ENCODE results near the gene RORC.

The RORC gene

DNA sequence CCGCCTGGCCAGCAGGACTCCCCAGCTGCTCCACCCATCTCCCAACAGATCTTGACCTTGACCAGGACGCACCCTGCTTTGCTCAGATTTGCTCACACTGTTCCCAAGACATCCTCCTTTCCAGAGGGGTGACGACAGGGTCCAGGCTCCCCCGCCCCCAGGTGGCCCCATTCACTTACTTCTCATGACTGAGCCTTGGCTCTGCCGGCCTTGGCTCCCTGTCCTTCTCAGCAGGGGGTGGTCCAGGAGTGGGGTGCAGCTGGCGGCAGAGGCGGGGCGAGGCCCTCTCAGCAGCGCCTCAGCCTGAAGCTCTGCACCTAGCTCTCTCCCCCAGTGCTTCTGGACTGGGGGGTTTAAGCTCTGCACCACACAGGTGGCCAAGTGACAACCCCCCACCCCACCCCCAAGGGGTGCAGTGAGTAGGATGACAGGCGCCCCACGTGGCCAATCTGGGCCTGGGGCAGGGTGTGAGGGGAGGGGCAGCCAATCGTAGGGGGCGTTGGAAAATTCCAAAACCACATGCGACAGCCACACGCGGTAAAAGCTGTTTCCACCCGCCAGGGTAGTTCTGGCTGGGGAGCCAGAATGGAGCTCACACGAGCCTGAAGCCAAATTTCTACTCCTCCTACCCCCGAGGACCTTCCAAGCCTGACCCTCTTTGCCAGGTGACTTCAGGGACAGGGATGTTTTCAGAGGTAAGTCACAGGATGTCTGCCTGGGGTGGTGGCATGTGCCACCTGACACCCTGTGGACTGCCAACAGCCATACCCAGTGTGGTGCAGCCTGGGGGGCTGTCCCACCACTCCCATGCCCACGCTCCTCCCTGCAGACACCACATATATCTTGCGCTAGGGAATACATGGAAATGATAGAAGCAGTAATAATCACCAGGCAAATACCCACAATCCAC, 5.6 kb downstream of the RORC start:
- no peak for DNase-seq (ENCODE audit: low spot score)

DNA sequence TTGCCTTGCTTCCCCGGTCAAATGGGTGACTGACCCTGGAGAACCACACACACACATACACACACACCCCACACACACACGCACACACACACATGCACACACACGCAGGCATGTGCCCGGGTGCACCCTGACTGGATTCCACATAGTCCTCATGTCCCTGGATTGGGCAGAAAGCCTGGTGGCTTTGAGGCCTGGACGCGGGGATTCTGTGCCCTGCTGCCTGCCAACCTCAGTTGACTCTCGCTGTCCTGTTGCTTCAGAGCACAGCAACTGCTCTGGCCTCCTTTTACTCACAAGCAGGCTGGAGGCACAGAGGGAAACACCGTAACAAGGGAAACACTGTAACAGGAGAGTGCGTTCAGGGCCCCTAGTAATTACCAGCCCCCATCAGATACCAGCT, 6.4 kb downstream of the RORC start:
- DNase-seq (ENCODE audit: low spot score) = no peak

DNA sequence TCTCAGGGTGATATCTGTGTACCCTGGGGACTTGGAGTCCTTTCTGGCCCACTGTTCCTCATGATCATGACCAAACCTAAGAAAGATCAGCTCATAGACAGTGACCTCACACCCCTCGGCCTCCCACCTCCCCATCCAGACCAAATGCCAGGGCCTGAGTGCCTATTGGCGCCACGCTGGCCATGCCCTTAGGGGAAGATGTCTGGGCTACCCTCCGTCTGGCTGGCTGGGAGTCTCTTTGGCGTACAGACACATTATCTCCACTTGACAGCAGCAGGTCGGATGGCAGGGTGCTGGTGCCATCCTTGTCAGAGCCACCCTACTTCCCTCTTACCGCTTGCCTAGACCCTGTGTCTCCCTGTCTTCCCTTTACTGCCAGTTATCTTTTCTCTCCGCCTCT, 8.4 kb downstream of the RORC start:
- DNase-seq (ENCODE audit: low spot score) = no peak

DNA sequence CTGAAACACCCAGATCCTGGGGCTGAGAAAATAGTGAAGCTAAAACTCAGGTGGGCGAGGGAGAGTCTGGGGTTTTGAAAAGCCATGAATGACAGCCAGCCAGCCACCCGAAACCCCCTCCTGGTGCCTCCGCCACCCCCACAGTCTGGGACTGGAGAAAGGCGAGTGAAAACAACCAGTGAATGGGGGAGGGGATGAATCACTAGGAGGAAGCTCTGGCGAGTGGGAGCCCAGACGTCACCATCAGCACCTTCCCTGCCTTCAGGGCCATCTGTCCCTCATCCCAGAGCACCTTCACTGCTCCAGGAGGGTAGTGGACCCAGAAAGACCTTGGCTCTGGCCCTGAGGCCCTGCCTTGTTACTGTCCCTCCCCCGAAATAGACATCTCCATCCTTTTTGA, 9.2 kb downstream of the RORC start:
- no peak for DNase-seq (ENCODE audit: low spot score)

DNA sequence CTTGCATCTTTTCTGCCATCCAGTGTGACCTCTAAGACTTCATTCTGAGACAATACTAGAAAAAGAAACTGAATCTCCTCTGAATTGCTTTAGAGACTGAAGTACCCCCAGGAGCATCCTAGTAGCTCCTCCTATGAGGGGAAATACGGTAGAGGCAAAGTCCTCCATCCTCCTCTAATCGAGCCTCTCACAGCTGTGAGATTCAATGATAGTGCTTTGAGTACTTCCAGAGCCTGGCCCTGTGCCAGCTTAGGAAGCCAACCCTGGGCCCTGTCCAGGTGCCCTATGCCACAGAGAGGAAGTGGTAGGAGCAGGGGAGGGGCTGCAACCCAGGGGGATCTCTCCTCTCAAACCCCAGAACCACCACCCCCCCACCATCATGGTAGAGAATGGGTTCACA, 10.7 kb downstream of the RORC start:
- no peak for DNase-seq (ENCODE audit: low spot score)

DNA sequence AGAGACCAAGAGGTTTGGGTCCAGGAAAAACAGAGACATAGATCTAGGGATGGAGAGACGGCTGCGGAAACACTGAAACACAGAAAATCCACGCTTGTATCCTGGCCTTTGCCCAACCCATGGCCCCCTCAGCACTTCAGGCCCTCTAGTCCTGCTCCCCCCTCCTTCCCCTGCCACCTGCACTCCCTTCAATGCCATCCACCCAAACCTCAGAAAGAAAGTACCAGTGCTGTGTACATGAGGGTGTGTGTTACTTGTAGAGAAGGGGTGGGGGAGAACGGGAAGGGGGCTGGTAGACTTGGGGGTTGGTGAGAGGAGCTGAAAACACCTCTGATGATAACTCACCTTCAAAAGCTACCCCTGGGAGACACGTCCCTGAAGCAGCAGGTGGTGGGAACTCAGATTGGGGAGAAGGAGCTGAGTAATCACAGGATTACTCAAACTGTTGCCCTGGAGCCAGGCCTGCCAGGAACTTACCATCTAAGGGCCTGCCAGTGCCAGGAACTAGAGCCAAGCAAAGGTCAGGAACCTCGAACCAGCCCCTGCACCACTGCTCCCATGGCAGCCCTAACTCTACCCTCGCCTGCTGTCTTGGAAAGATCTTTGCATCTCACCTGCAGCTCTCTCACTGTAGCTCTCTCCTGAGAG, 11.5 kb downstream of the RORC start:
- DNase-seq (ENCODE audit: low spot score) = no peak

DNA sequence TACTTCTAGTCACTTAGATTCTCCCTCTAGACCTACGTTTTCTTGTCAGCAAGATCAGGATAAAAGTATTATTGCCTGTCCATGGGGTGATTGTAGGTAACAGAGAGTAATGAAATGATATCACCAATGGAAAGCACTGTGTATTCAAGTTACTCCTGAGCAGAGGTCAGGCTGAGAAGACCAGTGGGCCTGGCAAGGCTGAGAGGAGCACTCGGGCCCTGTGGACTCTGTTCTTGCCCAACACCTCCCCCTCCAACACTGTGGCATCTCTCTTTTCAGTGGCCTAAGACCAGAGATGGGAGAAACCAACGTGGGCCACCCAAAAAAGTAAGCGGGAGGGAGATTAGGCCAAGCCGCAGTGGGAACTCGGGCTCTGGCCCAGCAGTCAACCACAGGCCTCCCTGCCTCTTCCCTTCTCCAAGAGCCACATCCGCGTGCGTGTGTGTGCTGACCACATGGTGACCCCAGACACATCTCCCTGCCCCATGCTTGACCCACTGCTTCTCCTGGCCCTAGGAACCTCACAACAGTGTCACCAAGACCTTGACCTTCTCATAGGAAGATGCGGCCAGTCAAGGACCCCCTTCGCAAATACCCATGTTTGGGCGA, 12.3 kb downstream of the RORC start:
- no peak for DNase-seq (ENCODE audit: low spot score)

DNA sequence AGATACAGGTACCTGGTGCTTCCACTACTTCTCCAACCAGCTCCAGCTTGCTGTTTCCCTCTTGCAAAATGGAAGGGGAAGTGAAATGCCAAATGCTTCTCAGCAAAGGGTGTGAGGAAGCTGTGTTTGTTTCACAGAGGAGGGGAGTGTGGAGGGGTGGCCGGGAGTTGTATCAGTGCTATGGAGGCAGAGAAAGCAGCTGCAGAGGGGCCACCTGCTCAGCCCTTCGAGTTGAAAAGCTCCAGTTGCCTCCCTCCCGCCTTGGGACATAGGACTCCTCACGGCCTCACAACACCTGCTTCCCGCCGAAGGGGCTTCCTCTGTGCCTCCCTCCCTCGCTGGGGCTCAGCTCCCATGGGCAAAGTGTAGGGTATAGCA, 14.3 kb downstream of the RORC start:
- no peak for DNase-seq (ENCODE audit: low spot score)

DNA sequence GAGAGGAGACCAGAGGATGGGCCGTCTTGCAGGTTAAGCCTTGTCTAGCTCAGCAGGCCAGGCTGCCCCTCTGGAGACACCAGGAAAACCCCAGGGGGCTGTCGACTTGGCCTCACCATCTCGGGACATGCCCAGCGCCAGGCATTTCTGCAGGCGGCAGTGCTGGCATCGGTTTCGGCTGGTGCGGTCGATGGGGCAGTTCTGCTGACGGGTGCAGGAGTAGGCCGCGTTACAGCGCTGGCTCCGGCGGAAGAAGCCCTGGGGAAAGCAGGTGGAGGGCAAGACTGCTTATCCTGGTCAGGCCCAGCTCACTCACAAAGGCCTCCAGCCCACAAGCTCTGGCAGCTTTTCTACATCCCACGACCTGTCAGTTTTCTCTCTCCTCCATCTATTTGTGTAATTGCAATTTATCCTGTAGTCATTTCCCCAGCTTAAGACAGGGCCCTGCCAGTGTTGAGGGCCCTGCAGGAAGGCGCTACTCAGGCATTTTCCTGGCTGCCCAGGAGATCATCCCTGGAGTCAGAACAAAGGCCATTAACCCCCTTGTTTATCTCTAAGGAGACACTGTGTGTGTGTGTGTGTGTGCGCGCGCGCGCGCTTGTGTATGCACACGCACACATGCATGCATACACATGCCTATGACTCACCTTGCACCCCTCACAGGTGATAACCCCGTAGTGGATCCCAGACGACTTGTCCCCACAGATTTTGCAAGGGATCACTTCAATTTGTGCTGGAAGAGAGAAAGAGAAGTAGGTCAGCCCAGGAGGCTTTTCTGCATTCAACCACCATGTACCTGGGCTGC, 14.9 kb downstream of the RORC start:
- no peak for DNase-seq (ENCODE audit: low spot score)

DNA sequence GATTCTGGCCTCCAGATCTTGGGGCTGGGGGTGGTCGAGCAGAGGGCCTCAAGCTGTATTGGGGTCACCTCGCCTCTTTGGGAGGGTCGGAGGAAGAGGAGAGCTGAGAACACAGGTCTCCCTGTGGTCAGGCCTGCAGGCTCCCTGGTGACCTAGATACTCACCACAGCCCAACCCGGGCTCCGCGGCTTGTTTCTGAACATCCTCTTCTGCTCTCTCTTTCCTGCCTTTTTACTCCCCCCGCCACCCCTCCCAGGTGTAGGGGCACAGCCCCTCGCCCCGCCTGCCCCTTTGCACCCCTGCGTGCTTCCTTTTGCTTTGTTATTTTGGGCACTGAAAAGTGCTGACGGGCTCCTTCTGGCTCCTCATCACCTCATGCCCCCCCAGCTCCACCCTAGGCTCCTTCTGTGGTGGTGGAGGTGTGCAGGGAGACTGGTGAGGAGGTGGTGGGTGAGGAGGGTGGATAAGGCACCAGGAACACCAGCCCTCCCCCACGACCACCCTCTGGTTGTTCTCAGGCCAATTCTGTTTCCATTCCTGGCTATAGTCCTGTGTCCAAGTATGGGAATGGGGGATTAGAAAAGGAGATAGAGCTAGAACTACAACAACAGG, 15.8 kb downstream of the RORC start:
- no peak for DNase-seq (ENCODE audit: low spot score)

DNA sequence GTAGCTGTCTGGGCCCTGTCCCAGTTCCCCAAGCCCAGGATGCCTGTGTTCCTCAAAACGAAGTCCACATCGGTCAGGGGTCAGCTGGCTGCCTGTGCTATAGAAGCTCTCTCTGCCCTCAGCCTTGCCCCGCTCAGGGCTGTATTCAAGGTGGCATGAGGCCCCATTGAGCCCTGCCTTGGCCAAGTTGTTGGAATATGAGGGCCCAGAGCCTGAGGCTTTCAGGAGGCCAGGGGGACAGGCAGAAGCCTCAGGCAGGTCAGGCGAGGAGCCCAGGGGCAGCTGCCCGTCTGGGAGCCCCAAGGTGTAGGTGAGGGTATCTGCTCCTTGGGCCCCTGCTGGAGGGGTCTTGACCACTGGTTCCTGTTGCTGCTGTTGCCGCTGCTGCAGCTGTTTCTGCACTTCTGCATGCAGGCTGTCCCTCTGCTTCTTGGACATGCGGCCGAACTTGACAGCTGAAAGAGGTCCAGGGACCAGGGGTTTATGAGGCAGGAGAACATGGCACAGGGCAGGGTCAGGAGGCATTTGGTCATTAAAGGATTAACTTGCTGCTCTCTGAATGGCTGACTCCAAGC, 16.5 kb downstream of the RORC start:
- DNase-seq (ENCODE audit: low spot score) = no peak

DNA sequence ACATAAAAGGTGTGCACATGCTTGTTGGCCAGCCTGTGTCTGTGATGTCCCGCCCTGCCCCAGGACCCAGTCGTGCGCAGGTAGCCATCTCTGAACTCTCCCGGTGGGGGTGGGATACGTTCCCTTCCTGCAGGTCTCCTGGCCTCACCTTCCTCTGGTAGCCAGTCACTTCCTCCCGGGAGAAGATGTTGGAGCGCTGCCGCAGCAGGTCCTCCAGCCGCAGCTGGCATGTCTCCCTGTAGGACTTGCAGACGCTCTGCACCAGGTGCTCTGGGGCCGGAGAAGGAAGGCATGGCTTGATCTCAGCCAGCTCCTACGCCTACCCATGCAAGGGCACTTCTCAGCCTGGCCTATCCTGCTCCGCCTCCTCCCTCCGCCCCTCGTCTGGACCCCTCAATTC, 17.2 kb downstream of the RORC start:
- DNase-seq (ENCODE audit: low spot score) = no peak

DNA sequence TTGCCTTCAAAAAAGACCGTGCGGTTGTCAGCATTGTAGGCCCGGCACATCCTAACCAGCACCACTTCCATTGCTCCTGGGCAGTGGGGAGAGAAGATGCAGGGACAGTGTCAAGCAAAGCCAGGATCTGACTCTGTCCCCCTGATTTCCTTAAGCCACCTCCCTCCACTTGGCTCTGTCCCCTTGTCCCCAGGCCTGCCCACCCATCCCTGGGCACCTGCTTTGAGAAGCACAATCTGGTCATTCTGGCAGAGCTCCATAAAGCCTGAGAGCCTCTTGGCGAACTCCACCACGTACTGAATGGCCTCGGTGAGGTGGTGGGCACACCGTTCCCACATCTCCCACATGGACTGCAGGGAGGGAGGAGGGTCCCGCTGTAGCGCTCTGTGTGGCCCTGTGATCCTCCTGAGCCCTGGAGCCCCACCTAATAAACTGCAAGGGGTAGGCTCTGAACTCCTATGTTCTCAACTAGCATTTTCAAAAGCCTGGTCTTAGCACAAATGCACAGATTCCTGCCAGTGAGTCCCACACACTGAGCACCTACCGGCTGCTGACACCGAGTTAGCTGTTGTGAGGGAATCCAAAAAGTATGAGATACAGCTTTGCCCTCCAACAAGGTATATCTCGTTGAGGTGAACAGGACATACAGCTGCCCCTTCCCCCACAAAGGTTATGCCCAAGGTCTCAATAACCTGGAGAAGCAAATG, 18.2 kb downstream of the RORC start:
- DNase-seq (ENCODE audit: low spot score) = no peak

DNA sequence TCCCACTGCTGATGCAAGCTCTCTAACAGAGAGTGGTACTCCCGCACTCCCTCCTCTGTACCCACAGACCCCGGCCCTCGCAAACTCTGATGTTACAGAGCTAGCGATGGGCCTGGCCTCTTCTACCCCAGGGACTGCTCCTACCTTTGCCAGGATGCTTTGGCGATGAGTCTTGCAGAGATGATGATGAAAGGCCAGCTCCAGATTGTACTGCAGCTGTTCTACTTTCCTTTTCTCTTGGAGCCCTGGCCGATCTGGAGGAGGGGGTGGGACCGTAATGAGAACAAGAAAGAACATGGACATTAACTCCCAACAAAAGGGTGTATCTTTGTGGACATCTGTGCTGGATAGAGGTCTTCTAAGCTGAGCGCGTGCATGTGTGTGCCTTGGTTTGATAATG, 20.4 kb downstream of the RORC start:
- DNase-seq (ENCODE audit: low spot score) = no peak

DNA sequence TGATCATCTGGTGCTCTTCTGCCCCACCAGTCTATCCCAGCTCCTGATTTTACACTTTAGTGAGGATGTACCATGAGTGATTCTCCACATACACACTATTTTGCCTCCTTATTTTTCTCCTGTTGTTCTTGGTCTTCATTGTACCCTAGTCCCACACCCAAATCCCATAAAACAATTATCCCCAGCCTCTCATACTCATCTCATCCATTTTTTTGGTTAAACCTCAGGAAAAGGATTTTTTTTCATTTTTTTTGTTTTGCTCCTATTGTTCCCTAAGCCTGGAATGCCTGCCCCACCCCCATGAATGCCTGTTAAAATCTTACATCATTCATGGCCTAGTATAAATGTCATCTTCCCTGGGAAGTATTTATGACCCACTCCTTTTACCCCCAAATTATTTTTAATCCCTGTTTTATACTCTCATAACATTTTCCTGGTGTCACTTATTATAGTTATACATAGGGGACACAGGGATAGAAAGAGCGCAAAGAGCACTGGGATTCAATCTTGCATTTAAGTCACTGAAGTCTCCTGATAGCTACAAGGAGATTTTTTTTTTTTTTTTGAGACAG, 21.5 kb downstream of the RORC start:
- DNase-seq (ENCODE audit: low spot score) = no peak

DNA sequence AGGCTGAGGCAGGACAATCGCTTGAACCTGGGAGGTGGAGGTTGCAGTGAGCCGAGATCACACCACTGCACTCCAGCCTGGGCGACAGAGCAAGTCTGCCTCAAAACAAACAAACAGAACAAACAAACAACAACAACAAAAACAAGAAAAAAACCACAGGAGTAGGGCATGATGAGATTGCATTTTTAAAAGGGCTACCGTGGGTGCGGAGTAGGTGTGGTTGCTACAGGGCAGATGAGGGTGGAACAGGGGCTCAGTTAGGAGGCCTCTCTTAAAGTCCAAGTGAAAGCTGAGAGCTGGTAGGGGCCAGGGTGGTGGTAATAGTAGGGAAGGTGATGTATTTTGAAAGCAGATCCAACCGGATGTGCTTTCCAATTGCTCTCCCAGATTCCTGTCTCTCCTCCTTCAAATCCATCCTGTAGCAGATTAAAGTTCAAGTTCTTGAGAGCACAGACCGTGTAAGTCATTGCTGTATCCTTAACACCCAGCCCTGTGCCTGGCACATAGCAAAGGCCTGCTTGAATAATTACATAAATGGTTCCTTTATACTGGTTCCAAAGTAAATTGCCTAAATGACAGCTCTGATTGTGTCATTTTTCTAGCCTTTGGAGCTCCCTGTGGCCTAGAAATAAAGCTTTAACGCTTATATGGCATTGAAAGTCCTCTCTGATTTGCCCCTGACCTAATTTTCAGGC, 22.2 kb downstream of the RORC start:
- DNase-seq (ENCODE audit: low spot score) = no peak

DNA sequence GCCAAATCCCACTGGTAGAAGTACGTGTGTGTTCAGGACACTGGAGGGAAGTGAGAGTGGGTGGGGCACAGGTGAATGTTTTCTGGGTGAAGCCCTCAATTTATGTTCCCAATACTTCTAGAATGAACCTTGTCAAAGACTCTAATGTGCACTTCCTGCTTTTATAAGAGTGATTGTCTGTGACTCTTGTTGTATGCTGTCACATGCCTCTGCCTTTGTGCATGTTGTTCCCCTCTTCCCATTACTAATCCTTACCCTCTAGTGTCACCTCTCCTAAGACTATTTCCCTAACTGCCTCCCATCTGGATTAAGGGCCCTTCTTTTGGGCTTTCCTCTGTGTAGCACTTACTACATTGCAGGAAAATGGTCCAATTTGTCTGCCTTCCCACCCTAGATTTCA, 23.8 kb downstream of the RORC start:
- DNase-seq (ENCODE audit: low spot score) = no peak

DNA sequence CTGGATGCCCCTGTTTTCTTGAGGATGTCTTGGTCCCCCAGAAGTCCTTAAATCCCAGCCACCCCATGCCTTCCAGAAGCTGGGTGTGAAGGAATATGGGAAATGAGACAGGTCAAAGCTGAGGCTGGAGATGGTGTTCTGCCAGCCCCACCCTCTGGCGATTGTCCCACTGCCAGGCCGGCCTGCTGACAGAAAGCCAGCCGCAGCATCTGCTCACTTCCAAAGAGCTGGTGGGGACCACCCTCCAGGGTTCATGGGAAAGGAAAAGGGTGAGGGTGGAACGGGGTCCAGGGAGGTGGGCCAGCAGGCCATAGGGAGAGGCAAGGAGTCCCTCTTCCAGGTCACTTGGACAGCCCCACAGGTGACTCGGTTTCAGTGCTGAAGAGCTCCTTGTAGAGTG, 24.5 kb downstream of the RORC start:
- no peak for DNase-seq (ENCODE audit: low spot score)

DNA sequence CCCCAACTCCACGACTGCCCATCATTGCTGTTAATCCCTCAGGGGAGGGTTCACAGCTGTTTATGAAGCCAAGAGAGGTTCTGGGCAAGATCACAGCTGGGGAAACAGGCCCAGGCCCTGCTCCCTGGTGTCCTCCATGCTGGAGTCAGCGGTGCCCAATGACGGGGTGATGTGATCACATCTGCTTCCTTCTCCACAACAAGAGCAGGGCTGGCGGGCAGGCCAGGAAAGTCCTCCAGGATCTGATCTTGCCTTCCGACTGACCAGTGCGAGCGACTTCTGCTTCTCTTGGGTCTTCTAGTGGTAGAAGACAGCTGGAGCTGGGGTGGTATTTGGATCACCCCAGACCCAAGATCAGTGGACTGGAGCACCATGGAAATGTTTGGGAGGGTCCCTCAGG, 25.4 kb downstream of the RORC start:
- DNase-seq (ENCODE audit: low spot score) = no peak

Data from HuH-7 (cell line).